HG03025 (cell line): Measurements from ENCODE around the gene RBFOX1.

Experiments used
- ATAC-seq: cut with Tn5 transposase; IDR thresholded peaks from one replicate; pipeline ENCODE4 v1.9.1; 2021; ENCODE audit warnings: mild to moderate bottlenecking, moderate library complexity; ENCODE audit not compliant: unreplicated experiment, low FRiP score

The RBFOX1 gene

GRCh38 chr16:7736138-7736665 is 403.6 kb downstream of the RBFOX1 start:
- no peak for ATAC-seq

GRCh38 chr16:7742626-7743025 is 410.0 kb downstream of the RBFOX1 start:
- no peak for ATAC-seq

GRCh38 chr16:7744546-7745264 is 412.1 kb downstream of the RBFOX1 start:
- ATAC-seq, result no peak

GRCh38 chr16:7745276-7745675 is 412.6 kb downstream of the RBFOX1 start:
- ATAC-seq, result no peak

GRCh38 chr16:7746941-7747340 is 414.3 kb downstream of the RBFOX1 start:
- ATAC-seq, result no peak

- ATAC-seq, result no peak
These were observed 415.9 kb downstream of the RBFOX1 start for GRCh38 chr16:7748522-7748921.

- no peak for ATAC-seq
These were observed 422.8 kb downstream of the RBFOX1 start for GRCh38 chr16:7755347-7755882.
